LNCAP (cell line): Measurements from ENCODE around the gene BAZ2B.

Experiments
- TF ChIP-seq, protein P1 (sequence below): fragments of 450-650 bp; IDR thresholded peaks from 2 replicates; pipeline ENCODE4 v1.5.1; 2017; ENCODE audit warnings: mild to moderate bottlenecking

The BAZ2B gene

DNA sequence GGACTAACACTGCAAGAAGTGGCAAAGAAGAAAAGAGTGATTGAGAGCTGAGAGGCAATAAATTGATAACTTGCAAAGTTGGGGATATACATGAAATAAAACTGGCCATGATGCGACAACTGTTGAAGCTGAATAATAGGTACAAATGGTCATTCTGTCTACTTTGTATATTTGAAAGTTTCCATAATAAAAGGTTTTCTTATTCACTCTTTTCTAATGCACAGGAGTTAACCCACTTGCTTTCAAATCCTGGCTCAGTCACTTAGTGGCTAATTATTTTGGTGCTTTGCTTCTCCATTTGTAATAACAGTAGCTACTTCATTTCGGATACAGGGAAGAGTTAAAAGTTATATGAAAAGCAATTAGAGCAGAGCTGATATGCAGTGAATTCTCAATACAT is 170.1 kb downstream of the BAZ2B start:
- TF ChIP-seq, protein P1, sequence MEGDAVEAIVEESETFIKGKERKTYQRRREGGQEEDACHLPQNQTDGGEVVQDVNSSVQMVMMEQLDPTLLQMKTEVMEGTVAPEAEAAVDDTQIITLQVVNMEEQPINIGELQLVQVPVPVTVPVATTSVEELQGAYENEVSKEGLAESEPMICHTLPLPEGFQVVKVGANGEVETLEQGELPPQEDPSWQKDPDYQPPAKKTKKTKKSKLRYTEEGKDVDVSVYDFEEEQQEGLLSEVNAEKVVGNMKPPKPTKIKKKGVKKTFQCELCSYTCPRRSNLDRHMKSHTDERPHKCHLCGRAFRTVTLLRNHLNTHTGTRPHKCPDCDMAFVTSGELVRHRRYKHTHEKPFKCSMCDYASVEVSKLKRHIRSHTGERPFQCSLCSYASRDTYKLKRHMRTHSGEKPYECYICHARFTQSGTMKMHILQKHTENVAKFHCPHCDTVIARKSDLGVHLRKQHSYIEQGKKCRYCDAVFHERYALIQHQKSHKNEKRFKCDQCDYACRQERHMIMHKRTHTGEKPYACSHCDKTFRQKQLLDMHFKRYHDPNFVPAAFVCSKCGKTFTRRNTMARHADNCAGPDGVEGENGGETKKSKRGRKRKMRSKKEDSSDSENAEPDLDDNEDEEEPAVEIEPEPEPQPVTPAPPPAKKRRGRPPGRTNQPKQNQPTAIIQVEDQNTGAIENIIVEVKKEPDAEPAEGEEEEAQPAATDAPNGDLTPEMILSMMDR = no peak

DNA sequence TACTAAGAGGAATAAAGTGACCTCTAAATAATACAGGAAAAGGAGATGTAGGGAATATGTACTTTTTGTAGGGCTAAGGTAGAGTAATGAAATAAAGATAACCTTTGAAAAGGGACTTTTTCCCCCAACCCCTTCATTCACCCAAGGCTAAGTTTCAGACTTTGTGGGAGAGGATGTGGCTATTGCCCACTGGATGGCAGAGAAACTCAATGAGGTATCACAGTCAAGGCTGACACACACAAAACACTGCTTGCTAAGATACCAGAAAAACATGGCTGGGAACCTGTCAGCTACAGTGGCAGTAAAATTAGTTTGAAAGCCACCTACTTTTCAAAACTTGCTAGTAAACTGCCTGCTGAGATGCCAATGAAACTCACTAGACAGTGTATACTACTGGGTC is 171.0 kb downstream of the BAZ2B start:
- TF ChIP-seq, protein P1 = no peak

DNA sequence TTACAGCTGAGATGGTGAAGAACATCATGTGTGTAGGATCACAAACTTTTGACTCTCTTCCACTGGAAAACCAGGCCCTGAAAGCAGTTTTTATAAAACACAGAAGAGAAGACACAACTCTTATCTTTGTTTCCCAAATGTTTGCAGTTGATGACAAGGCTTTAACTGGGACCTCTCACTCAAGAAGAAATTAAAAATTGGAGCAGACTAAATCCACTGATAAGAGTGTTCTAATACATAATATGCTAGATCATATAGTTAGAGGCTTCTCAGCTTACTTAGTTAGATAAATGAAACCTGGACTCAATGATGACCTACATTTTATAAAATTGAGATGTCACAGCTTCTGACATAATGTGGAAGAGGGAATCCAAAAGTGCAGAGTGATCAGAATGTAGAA is 171.6 kb downstream of the BAZ2B start:
- TF ChIP-seq, protein P1 = no peak

DNA sequence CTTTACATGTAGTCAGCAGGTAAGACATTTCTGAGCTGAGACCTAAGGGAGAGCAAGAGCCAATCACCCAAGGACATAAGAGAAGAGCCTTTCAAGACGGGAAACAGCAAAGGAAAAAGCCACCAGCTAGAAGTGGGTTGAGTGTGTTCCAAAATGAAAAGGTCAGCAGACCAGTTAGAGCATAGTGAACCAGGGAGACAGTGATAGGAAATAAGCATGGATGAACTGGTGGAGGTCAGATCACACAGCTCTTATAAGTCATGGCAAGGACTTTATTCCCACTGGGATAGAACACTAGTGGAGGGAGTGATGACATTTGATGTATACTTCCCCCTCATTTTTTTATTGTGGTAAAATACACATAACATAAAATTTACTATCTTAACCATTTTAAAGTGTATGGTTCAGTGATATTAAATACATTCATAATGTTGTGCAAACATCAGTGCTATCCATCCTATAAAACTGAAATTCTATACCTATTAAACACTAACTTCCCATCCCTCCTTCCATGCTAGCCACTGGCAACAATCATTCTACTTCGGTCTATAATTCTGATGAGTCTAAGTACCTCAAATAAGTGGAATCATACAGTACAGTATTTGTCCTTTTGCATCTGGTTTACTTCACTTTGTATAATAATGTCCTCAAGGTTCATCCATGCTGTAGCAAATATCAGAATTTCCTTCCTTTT is 174.0 kb downstream of the BAZ2B start:
- TF ChIP-seq, protein P1 = no peak

DNA sequence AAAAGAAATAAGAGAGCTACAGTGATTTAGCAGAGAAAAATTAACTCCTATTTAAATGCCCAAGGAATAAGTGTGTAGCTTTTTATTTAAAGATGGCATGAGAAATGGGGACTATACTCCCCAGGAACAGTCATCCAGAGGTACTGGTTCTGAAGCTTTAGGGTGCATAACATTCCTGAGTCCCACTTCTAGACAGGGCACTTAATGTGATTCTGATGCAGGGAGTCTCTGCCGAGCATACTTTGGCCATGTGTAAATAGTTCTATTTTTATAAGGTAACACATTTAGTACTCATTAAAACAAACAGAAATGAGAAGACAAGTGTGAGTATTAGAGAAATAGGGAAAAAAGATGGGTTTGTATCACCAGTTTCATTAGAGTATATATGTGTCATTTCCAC is 175.2 kb downstream of the BAZ2B start:
- TF ChIP-seq, protein P1 = no peak

DNA sequence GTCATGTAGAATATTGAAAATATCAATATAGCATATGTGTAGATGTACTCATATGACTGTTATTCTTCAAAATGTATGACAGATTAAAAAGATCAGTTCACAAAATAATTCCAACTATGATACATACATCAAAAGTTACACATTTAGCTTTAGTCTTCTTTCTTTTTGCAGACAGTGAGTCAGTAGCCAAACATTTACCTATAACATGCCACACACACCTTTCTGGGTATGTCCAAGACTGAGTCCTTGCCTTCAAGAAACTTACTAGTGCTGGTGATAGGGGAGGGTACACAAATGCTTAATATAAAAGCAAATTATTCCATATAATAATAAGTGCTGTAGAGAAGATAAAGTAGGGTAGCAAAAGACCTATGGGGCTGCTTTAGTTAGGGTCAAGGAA is 176.9 kb downstream of the BAZ2B start:
- TF ChIP-seq, protein P1 = no peak

DNA sequence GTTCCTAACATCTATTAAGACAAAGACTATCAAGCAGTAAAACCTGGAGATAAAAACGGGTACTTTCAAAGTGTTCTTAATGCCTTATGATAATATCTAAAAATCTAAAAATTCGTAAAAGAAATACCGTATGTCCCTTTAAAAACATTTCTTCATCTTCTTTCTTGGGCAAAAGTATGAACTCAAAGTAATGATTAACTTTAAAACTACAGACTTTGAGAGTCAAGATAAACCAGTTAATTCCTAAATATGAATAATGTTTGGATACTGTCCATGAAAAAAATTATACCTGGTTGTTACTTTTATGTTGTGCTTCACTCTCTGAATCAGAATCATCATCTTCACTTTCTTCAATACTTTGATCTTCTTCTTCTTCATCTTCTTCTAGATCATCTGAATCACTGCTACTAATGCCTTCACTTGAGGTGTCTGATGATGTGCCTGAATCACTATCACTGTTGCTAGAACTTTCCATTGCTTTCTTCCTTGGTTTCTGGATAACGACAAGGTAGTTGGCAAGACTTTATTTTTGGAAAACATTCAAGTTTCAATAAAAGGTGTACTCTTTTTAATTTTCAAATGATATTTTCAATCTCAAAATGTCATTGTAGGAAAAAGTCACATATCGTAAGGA is 177.5 kb downstream of the BAZ2B start:
- TF ChIP-seq, protein P1 = no peak
